ENCODE results near the gene ANK3.

DNA sequence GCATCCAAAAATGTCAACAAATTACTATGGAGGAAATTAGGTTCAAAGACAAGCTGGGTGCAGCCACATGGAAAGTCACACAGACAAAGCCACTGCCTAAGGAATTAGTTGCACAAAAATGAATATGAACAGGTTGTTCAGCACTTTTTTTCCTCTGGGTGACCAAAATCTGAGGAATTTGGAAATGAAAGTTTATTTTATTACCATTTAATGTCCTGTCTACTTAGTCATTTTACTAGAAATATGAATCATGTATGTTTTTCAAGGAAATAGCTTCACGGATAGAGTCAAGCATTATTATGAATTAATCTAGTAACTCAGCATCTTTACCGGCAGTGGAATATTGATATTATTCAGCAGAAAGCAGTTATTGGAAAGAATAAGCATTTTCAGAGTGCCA lies 106.3 kb downstream of the ANK3 start:
- TF ChIP-seq POLR2A (IDR thresholded peaks at IDR 0.05) (no peak), CTCF (IDR thresholded peaks at IDR 0.05) (no peak)
